AG10803 (cell line): ENCODE results near the gene KRTAP4-3.

Source experiments
- DNase-seq: peaks from one replicate; pipeline ENCODE4 v3.0.0; 2010; ENCODE audit warnings: low read depth
- H3K4me3 ChIP-seq: 2 replicates; pipeline ENCODE4 v1.5.1; 2011; ENCODE audit warnings: mild to moderate bottlenecking, low read length, control low read depth
- CTCF ChIP-seq: conservative IDR thresholded peaks from 2 replicates; pipeline ENCODE4 v1.5.1; 2011; ENCODE audit warnings: mild to moderate bottlenecking, low read length, control low read depth, inconsistent platforms

KRTAP4-3 gene

DNA sequence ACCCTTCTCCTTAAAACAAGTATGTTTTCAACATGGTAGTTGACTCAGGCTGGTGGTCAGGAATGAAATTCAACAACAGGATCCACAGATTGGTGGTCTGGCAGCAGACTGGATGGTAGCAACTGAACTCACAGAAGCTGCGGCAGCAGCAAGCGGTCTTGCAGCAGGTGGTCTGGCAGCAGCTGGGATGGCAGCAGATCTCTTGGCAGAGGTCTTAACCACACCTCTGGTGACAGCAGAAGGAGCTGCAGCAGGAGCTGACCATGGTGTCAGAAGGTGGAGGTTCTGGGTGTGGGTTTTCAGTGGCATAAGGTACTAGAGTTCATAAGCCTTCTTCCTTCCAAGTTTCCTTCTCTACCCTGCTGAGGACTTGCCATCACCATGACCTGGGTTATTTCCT, 18.9 kb upstream of the KRTAP4-3 start:
- TF ChIP-seq CTCF: no peak
- no peak for DNase-seq
- no peak overlapping the region for H3K4me3 ChIP-seq

DNA sequence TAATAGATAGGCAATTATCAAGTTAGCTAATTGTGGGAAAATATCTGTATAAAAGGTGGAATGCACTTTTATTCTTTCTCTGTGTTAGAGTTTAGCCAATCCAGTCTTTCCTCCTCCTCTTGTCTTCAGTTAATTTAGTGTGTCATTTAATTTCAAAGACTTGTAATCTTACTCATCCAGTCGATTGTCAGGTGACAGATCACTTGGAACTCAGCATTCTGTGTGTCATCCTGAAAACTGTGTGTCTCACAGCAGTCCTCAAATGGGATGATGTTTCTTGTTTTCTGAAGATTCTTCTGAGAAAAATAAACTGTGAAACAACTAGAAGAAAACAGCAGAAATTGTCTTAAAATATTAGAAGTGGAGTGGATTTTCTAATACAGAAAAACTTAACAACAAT, 17.0 kb upstream of the KRTAP4-3 start:
- H3K4me3 ChIP-seq: no peak overlapping the region
- no peak for DNase-seq
- no peak for TF ChIP-seq CTCF

GRCh38 chr17:41184480-41184961, 16.5 kb upstream of the KRTAP4-3 start, which contains the start of gene KRTAP4-1:
Gene KRTAP4-1 (minus strand): TSS chr17:41184911. CDS start chr17:41184854, 57 bp downstream.
- H3K4me3 ChIP-seq: no peak within 1 kb of the TSS
- no peak for TF ChIP-seq CTCF
- DNase-seq: no peak

DNA sequence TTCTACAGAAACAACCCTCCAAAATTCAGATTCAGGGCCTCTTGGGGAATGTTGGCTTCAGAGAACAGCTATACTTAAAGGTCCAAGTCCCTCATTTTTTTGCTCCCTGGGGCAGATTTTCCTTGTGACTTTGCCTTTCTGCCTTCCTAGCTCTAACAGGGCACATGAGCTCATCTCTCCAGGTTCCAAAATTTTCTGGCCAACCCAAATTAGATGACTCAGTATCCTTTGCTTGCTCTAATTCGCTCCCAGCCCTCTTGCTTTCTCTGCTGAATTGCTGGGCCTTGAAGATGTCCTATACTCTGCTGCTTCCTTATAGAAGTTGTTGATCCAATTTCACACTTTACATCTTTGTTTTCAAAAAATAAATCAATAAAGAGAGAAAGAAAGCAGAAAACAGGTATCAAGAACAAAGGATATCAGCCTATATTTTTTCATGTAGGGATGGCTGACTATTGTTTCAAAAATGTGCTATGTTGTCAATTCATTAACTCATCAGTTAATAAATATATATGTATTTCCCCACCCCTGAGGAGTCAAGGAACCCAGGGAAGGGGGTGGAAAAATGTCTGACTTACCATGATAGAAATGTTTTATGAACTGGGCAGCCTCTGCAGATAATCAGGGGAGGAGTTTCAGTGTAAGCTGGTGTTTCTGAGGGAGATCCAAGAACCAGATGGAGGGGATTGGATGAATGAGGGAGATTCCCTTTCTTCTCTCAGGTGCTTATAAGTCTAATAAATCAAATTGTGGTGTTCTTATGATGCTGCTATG, 11.0 kb upstream of the KRTAP4-3 start:
- H3K4me3 ChIP-seq: no peak overlapping the region
- no peak for TF ChIP-seq CTCF
- peak; percentile 58 for DNase-seq

- TF ChIP-seq CTCF: no peak
- no peak overlapping the region for H3K4me3 ChIP-seq
- peak; percentile 46 for DNase-seq
Observed at GRCh38 chr17:41178341-41178740, 10.3 kb upstream of the KRTAP4-3 start.

GRCh38 chr17:41177727-41178271, 9.8 kb upstream of the KRTAP4-3 start, which contains the start of gene KRTAP4-2:
Gene KRTAP4-2 (minus strand): TSS chr17:41178221. CDS start chr17:41178164, 57 bp downstream.
- no peak for TF ChIP-seq CTCF
- DNase-seq: no peak
- H3K4me3 ChIP-seq: no peak within 1 kb of the TSS

DNA sequence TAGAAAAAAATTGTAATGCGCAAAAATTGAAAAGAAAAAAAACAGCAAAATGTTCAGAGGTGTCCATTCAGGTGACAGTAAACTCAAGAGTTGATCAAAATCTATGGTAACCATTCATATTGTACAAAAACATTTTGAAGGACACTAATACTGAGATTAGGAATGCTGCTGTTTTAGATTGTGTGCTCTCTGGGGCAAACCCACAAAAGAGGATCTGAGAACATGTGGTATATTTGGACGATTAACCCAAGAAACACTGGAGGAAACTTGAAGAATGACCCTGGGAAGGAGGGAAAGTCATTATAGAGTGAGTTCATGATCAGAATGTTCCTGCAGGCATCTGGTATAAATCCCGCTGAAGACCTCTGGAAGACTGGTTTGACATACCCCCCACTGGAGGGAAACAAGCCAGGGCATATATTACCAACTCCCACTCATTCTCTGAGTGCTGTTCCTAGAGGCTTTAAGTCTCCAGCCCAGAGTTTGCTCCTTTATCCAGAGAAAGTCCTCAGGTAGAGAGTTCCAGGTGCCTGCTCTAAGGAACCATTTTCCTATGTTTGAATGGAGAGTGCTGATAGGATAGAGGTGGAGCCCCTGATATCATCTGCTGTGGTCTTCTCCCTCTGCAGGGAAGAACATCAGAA, 8.8 kb upstream of the KRTAP4-3 start:
- DNase-seq: no peak
- TF ChIP-seq CTCF: no peak
- no peak overlapping the region for H3K4me3 ChIP-seq
